Keratinocyte (primary cell): Measurements from ENCODE around the gene RAPGEF1. TPM values are rescaled to one million over a fixed set of nuclear protein-coding genes. Genes with fewer than 3 reads are reported as not detected.

Experiments
- DNase-seq: peaks from one replicate; pipeline ENCODE4 v3.0.0-alpha.2; 2011; ENCODE audit warnings: low read depth, missing footprints, low spot score
- FAIRE-seq: peaks from 2 replicates; lab custom pipeline; 2011; peaks lifted over from hg19 to GRCh38; lab: Jason Lieb, UNC
- H2AFZ ChIP-seq: 2 replicates; pipeline ENCODE4 v1.6.0; 2012; ENCODE audit warnings: low read length, control low read depth, inconsistent platforms; ENCODE audit not compliant: control insufficient read depth
- H3K27ac ChIP-seq: 2 replicates; pipeline ENCODE4 v1.5.1; 2011; ENCODE audit warnings: low read length; ENCODE audit not compliant: control insufficient read depth, insufficient read depth
- H3K27me3 ChIP-seq: 3 replicates; pipeline ENCODE4 v1.6.0; 2011; ENCODE audit warnings: low read length; ENCODE audit not compliant: control insufficient read depth, insufficient read depth; ENCODE audit errors: extremely low read depth
- H3K36me3 ChIP-seq, 2 experiments: 2 replicates in 1 of 2; 3 replicates in 1 of 2; pipeline ENCODE4 v1.5.1; 2011; ENCODE audit warnings: low read length in 2 of 2, mild to moderate bottlenecking in 1 of 2; ENCODE audit not compliant: control insufficient read depth in 2 of 2, insufficient read depth in 2 of 2; ENCODE audit errors: extremely low read depth in 1 of 2
- H3K4me1 ChIP-seq: 3 replicates; pipeline ENCODE4 v1.5.1; 2011; ENCODE audit warnings: low read length; ENCODE audit not compliant: control insufficient read depth, insufficient read depth; ENCODE audit errors: extremely low read depth
- H3K4me2 ChIP-seq: 3 replicates; pipeline ENCODE4 v1.6.0; 2011; ENCODE audit warnings: low read depth, low read length; ENCODE audit not compliant: control insufficient read depth, insufficient read depth; ENCODE audit errors: extremely low read depth
- H3K4me3 ChIP-seq, 3 experiments: fragments of 200-600 bp in 1 of 3; sonication (generic) in 1 of 3; 2 replicates in 2 of 3; 3 replicates in 1 of 3; pipeline ENCODE4 v1.5.1; 2011 to 2016; ENCODE audit warnings: low read length in 3 of 3, mild to moderate bottlenecking in 3 of 3, control low read depth in 2 of 3, inconsistent platforms in 1 of 3, low read depth in 1 of 3, mixed read lengths in 1 of 3, mixed run types in 1 of 3, moderate library complexity in 1 of 3; ENCODE audit not compliant: control insufficient read depth in 2 of 3, insufficient read depth in 2 of 3; ENCODE audit errors: extremely low read depth in 1 of 3
- H3K79me2 ChIP-seq: 2 replicates; pipeline ENCODE4 v1.6.0; 2012; ENCODE audit warnings: low read length; ENCODE audit not compliant: control insufficient read depth, insufficient read depth
- H3K9ac ChIP-seq: 3 replicates; pipeline ENCODE4 v1.6.0; 2011; ENCODE audit warnings: low read length; ENCODE audit not compliant: control insufficient read depth, insufficient read depth; ENCODE audit errors: extremely low read depth
- H3K9me1 ChIP-seq: 3 replicates; pipeline ENCODE4 v1.6.0; 2011; ENCODE audit warnings: low read length; ENCODE audit not compliant: control insufficient read depth, insufficient read depth; ENCODE audit errors: extremely low read depth
- H3K9me3 ChIP-seq: 2 replicates; pipeline ENCODE4 v1.5.1; 2012; ENCODE audit warnings: low read depth, low read length; ENCODE audit not compliant: control insufficient read depth
- H4K20me1 ChIP-seq: 3 replicates; pipeline ENCODE4 v1.6.0; 2011; ENCODE audit warnings: low read length; ENCODE audit not compliant: control insufficient read depth, insufficient read depth; ENCODE audit errors: extremely low read depth
- EZH2 ChIP-seq: IDR thresholded peaks from one replicate; pipeline ENCODE4 v1.6.1; 2012; ENCODE audit warnings: inconsistent platforms, mild to moderate bottlenecking, low read length, moderate library complexity
- dilution Hi-C: fragments of 300-500 bp; cut with MboI; formaldehyde crosslinking; loops from one replicate; pipeline ENCODE4 v1.7.0; 2020; ENCODE audit warnings: low sequenced_read_pairs; ENCODE audit not compliant: extremely low pct_ligation_motif_present
- polyA plus RNA-seq, 5 experiments: library from polyadenylated mRNA; depleted of rRNA in 3 of 5; stranded (reverse) in 3 of 5; stranded (forward) in 1 of 5; unstranded in 1 of 5; fragments of >200 nt; gene quantifications; 1 replicate in 1 of 5; 2 replicates in 3 of 5; 3 replicates in 1 of 5; pipeline versions ENCODE4 v1.2.1 to v1.2.3, GENCODE V29; 2011 to 2012; ENCODE audit warnings: missing spikeins in 2 of 5, low read depth in 1 of 5, low replicate concordance in 1 of 5
- TF ChIP-seq, protein P1 (sequence below), 3 experiments: IDR thresholded peaks in 1 of 3; conservative IDR thresholded peaks in 1 of 3; optimal IDR thresholded peaks in 1 of 3; 2 replicates in 2 of 3; 3 replicates in 1 of 3; pipeline versions ENCODE3 to v1.5.1; 2011; ENCODE audit warnings: low read length in 3 of 3, mild to moderate bottlenecking in 3 of 3, moderate library complexity in 2 of 3, control low read depth in 1 of 3, inconsistent platforms in 1 of 3; ENCODE audit not compliant: insufficient read depth in 2 of 3; ENCODE audit errors: extremely low read depth in 1 of 3

RAPGEF1 gene
- polyA plus RNA-seq, 1 donor (not counting 4 experiments of a cell fraction or from before 2014, with no cell fraction given) = 18.5 TPM

DNA sequence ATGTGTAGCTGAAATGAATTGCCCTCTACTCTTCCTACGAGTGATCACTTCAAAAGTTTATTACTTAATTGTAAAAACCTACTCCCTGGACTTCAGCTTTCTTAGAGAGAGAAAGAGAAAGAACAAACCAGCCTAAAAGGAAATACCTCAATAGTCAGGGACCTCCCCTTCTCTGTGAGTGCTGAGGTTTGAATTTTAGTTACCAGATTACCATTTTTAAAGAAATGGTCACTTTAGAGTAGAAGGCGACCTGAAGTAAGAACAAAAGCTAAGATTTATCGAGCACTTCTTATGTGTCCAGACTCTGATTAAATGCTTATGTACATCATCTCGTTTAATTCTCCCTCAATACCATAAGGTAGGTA lies 11.3 kb downstream of the RAPGEF1 start:
- dilution Hi-C loops = no loop called here

GRCh38 chr9:131727795-131728545 lies 11.9 kb downstream of the RAPGEF1 start:
- peaks cover 6% of the 10 kb centered on the region for H4K20me1 ChIP-seq
- H3K36me3 ChIP-seq = no peaks in the 10 kb centered on the region
- TF ChIP-seq EZH2 = no peak
- TF ChIP-seq, protein P1, sequence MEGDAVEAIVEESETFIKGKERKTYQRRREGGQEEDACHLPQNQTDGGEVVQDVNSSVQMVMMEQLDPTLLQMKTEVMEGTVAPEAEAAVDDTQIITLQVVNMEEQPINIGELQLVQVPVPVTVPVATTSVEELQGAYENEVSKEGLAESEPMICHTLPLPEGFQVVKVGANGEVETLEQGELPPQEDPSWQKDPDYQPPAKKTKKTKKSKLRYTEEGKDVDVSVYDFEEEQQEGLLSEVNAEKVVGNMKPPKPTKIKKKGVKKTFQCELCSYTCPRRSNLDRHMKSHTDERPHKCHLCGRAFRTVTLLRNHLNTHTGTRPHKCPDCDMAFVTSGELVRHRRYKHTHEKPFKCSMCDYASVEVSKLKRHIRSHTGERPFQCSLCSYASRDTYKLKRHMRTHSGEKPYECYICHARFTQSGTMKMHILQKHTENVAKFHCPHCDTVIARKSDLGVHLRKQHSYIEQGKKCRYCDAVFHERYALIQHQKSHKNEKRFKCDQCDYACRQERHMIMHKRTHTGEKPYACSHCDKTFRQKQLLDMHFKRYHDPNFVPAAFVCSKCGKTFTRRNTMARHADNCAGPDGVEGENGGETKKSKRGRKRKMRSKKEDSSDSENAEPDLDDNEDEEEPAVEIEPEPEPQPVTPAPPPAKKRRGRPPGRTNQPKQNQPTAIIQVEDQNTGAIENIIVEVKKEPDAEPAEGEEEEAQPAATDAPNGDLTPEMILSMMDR (optimal IDR thresholded peaks at IDR 0.05 in 1 of 3, IDR thresholded peaks at IDR 0.05 in 1 of 3, conservative IDR thresholded peaks at IDR 0.05 in 1 of 3; ENCODE audit: extremely low read depth in 1 of 3, insufficient read depth in 2 of 3, low read length in 3 of 3) = no peak
- peak overlapping the region; percentile 63 for H3K4me2 ChIP-seq
- H3K4me3 ChIP-seq = peak overlapping the region in 2 of 3 experiments; percentile 44 to 54
- no peaks in the 10 kb centered on the region for H3K27me3 ChIP-seq
- no peak overlapping the region for H2AFZ ChIP-seq
- no peak for DNase-seq
- dilution Hi-C loops = no loop called here
- FAIRE-seq = no peak
- peaks cover 48% of the 10 kb centered on the region for H3K79me2 ChIP-seq
- H3K27ac ChIP-seq = peak overlapping the region; percentile 68
- H3K9me1 ChIP-seq = peaks cover 12% of the 10 kb centered on the region
- no peaks in the 10 kb centered on the region for H3K9me3 ChIP-seq
- H3K9ac ChIP-seq = peak overlapping the region; percentile 59
- H3K4me1 ChIP-seq = peaks cover 59% of the 10 kb centered on the region

More for the DNA sequence above, 11.3 kb downstream of the RAPGEF1 start:
- no peaks in the 10 kb centered on the region for H3K27me3 ChIP-seq
- H2AFZ ChIP-seq = no peak overlapping the region
- peak overlapping the region; percentile 68 for H3K27ac ChIP-seq
- H3K9ac ChIP-seq = peak overlapping the region; percentile 59
- FAIRE-seq (no peak), DNase-seq (no peak)
- no peaks in the 10 kb centered on the region for H3K9me3 ChIP-seq
- H3K4me3 ChIP-seq = peak overlapping the region in 2 of 3 experiments; percentile 9 to 15
- peaks cover 11% of the 10 kb centered on the region for H3K9me1 ChIP-seq
- peaks cover 6% of the 10 kb centered on the region for H4K20me1 ChIP-seq
- TF ChIP-seq, protein P1 (optimal IDR thresholded peaks at IDR 0.05 in 1 of 3, IDR thresholded peaks at IDR 0.05 in 1 of 3, conservative IDR thresholded peaks at IDR 0.05 in 1 of 3; ENCODE audit: extremely low read depth in 1 of 3, insufficient read depth in 2 of 3, low read length in 3 of 3) = no peak
- TF ChIP-seq EZH2 = no peak
- H3K36me3 ChIP-seq = no peaks in the 10 kb centered on the region
- peak overlapping the region; percentile 63 for H3K4me2 ChIP-seq
- H3K79me2 ChIP-seq = peaks cover 45% of the 10 kb centered on the region
- peaks cover 64% of the 10 kb centered on the region for H3K4me1 ChIP-seq
